Panc1 (cell line): ENCODE data around the gene SLN.

ENCODE experiments used
- POLR2AphosphoS5 ChIP-seq: IDR thresholded peaks from 2 replicates; pipeline ENCODE4 v1.6.1; 2012; ENCODE audit warnings: mild to moderate bottlenecking, low read depth, low read length, moderate library complexity
- TF ChIP-seq, protein P1 (sequence below): fragments of 450-650 bp; IDR thresholded peaks from 2 replicates; pipeline ENCODE4 v1.5.1; 2017; ENCODE audit warnings: mild to moderate bottlenecking

GRCh38 chr11:107713009-107713408 is 1.2 kb upstream of the SLN start:
- no peak for TF ChIP-seq POLR2AphosphoS5
- TF ChIP-seq, protein P1, sequence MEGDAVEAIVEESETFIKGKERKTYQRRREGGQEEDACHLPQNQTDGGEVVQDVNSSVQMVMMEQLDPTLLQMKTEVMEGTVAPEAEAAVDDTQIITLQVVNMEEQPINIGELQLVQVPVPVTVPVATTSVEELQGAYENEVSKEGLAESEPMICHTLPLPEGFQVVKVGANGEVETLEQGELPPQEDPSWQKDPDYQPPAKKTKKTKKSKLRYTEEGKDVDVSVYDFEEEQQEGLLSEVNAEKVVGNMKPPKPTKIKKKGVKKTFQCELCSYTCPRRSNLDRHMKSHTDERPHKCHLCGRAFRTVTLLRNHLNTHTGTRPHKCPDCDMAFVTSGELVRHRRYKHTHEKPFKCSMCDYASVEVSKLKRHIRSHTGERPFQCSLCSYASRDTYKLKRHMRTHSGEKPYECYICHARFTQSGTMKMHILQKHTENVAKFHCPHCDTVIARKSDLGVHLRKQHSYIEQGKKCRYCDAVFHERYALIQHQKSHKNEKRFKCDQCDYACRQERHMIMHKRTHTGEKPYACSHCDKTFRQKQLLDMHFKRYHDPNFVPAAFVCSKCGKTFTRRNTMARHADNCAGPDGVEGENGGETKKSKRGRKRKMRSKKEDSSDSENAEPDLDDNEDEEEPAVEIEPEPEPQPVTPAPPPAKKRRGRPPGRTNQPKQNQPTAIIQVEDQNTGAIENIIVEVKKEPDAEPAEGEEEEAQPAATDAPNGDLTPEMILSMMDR: no peak
